Measurements from ENCODE around the gene FAM78A. TPM values are rescaled to one million over a fixed set of nuclear protein-coding genes. Genes with fewer than 3 reads are reported as not detected.

The FAM78A gene
- 10 to 100 TPM; 24.8 to 36.0 (median 33.4) TPM for total RNA-seq
- 10 to 100 TPM; 13.6 to 37.9 TPM for polyA plus RNA-seq
- long read RNA-seq, donor 1, transcript FAM78A-203 (2 exons, 3,966 nt) = major isoform, 8 of 37 reads
- long read RNA-seq, donor 1, partial matches to known transcripts = 2 of 37 reads
- long read RNA-seq, donor 1, other reads (novel, unspliced or antisense) = 27 of 37 reads
- long read RNA-seq, donor 2, partial matches to known transcripts = 0 of 20 reads
- long read RNA-seq, donor 2, other reads (novel, unspliced or antisense) = 19 of 20 reads
- long read RNA-seq, donor 3, partial matches to known transcripts = 0 of 25 reads
- long read RNA-seq, donor 3, other reads (novel, unspliced or antisense) = 22 of 25 reads

- H3K4me1 ChIP-seq = peaks cover 19 to 71% (median 43%) of the 10 kb centered on the region in 12 donors
- ATAC-seq (no peak), DNase-seq (peak; percentile 66 to 89 (median 77))
- H3K27ac ChIP-seq = peak within 1 kb of the TSS; percentile 88 to 99 (median 98)
- H3K27me3 ChIP-seq = peaks cover 0 to 1% (median 0%) of the 10 kb centered on the region in 9 donors
- H3K9me3 ChIP-seq = no peaks in the 10 kb centered on the region
- TF ChIP-seq CTCF (IDR thresholded peaks at IDR 0.05) = peak in 3 of 12 donors; percentile 4 to 24 (median 10)
- TF ChIP-seq POLR2A (IDR thresholded peaks at IDR 0.05) = no peak
- H3K4me3 ChIP-seq = peak within 1 kb of the TSS; percentile 69 to 96 (median 84)
- 2 to 11% (median 4%) methylated on average over 24 to 76 of the region's 76 CpGs for WGBS, 4 donors
- intact Hi-C loops (cut with DNase I) = loop anchor here in 8 of 10 donors (2.0 to 10.0 kb wide), 9 partner anchors 36 to 99 kb away; no protein-coding TSS in a partner anchor
- no peaks in the 10 kb centered on the region for H3K36me3 ChIP-seq
Observed at GRCh38 chr9:131276094-131276888, at the start of gene FAM78A. Gene FAM78A (minus strand): TSS chr9:131276510. CDS start chr9:131276179, 331 bp downstream.

- Histone ChIP-seq H3K27me3 (no peaks in the 10 kb centered on the region), H3K4me3 (no peak overlapping the region), H3K9me3 (no peaks in the 10 kb centered on the region), H3K27ac (peak overlapping the region in 1 of 12 donors; percentile 9), H3K36me3 (no peaks in the 10 kb centered on the region), H3K4me1 (peaks cover 0 to 11% (median 4%) of the 10 kb centered on the region in 12 donors)
- peak in 3 of 5 donors; percentile 19 to 37 (median 34) for DNase-seq
- peak in 1 of 4 donors; percentile 11 for ATAC-seq
- WGBS, 4 donors = 87 to 92% (median 88%) methylated on average over 17 to 21 of the region's 21 CpGs
- intact Hi-C loops (cut with DNase I) = no loop called here
- TF ChIP-seq CTCF (IDR thresholded peaks at IDR 0.05) (no peak), POLR2A (IDR thresholded peaks at IDR 0.05) (no peak)
Observed at GRCh38 chr9:131324736-131325679, 48.7 kb upstream of the FAM78A start.

GRCh38 chr9:131323629-131324028, 47.3 kb upstream of the FAM78A start:
- H3K4me1 ChIP-seq = peaks cover 0 to 22% (median 9%) of the 10 kb centered on the region in 12 donors
- WGBS, 4 donors = 83 to 93% (median 91%) methylated on average over 8 of the region's 8 CpGs
- DNase-seq (peak in 3 of 5 donors; percentile 4 to 17 (median 16)), ATAC-seq (no peak)
- intact Hi-C loops (cut with DNase I) = no loop called here
- H3K27ac ChIP-seq = no peak overlapping the region
- no peak for TF ChIP-seq POLR2A (IDR thresholded peaks at IDR 0.05)
- no peak for TF ChIP-seq CTCF (IDR thresholded peaks at IDR 0.05)
- H3K9me3 ChIP-seq = no peaks in the 10 kb centered on the region
- no peaks in the 10 kb centered on the region for H3K27me3 ChIP-seq
- H3K4me3 ChIP-seq = no peak overlapping the region
- no peaks in the 10 kb centered on the region for H3K36me3 ChIP-seq
